Stimulated activated naive CD4-positive, alpha-beta T cell treated with Interleukin-2 at 50 U/mL for 16 hours (primary cell): ENCODE data around the gene KIAA1143.
A peak's percentile ranks its signal among the peaks of the same experiment; 100 is the strongest.

Experiments
- DNase-seq: peaks from one replicate; lab custom pipeline; 2025; lab: John Stamatoyannopoulos, UW

The KIAA1143 gene

GRCh38 chr3:44761424-44762169, at the start of gene KIAA1143, which contains the start of gene KIF15:
KIAA1143 (minus strand) TSS chr3:44761619; CDS start chr3:44761602, 17 bp downstream.
KIF15 (plus strand) TSS chr3:44761794; CDS start chr3:44761866, 72 bp downstream.
- peak; percentile 96 for DNase-seq

- no peak for DNase-seq
Measured at GRCh38 chr3:44805960-44806359, 44.5 kb upstream of the KIAA1143 start.

- no peak for DNase-seq
Measured at GRCh38 chr3:44803298-44803697, 41.9 kb upstream of the KIAA1143 start.

- no peak for DNase-seq
Measured at GRCh38 chr3:44802011-44802410, 40.6 kb upstream of the KIAA1143 start.

GRCh38 chr3:44795197-44795596, 33.8 kb upstream of the KIAA1143 start:
- DNase-seq = no peak

GRCh38 chr3:44782891-44783290, 21.5 kb upstream of the KIAA1143 start:
- no peak for DNase-seq

- DNase-seq = no peak
Measured at GRCh38 chr3:44772099-44772442, 10.7 kb upstream of the KIAA1143 start.

- DNase-seq = no peak
Measured at GRCh38 chr3:44771424-44772098, 10.1 kb upstream of the KIAA1143 start.

- no peak for DNase-seq
Measured at GRCh38 chr3:44764248-44764647, 2.8 kb upstream of the KIAA1143 start.

- DNase-seq = no peak
Measured at GRCh38 chr3:44762690-44763089, 1.3 kb upstream of the KIAA1143 start.

GRCh38 chr3:44762170-44762677, 805 bp upstream of the KIAA1143 start:
- no peak for DNase-seq

- DNase-seq = no peak
Measured at GRCh38 chr3:44761101-44761423, 357 bp downstream of the KIAA1143 start.

GRCh38 chr3:44734646-44735168, 26.7 kb downstream of the KIAA1143 start:
- DNase-seq = no peak

GRCh38 chr3:44729384-44729910, 32.0 kb downstream of the KIAA1143 start, which contains the start of gene ZNF501:
ZNF501 (plus strand) TSS chr3:44729635; CDS start chr3:44734422, 4,787 bp downstream.
- peak; percentile 81 for DNase-seq

- no peak for DNase-seq
Measured at GRCh38 chr3:44722103-44722401, 39.4 kb downstream of the KIAA1143 start.

GRCh38 chr3:44721231-44722102, 40.0 kb downstream of the KIAA1143 start:
- DNase-seq = no peak

GRCh38 chr3:44712455-44713075, 48.9 kb downstream of the KIAA1143 start, which contains the start of gene ZNF502:
ZNF502 (plus strand) TSS chr3:44712660; CDS start chr3:44720262, 7,602 bp downstream.
- peak; percentile 26 for DNase-seq
